Peyer's patch (tissue), 4 donors: ENCODE measurements around the gene SCML1.
A peak's percentile ranks its signal among the peaks of the same experiment; 100 is the strongest.

ENCODE experiments used
- CTCF ChIP-seq, 6 experiments: fragments of 450-650 bp in 4 of 6; fragments of 200-600 bp in 2 of 6; sonication (generic) in 1 of 6; IDR thresholded peaks; one replicate each; pipeline ENCODE4 v1.5.1; 2017 to 2019; ENCODE audit warnings: antibody characterized with exemption in 6 of 6, mild to moderate bottlenecking in 3 of 6, moderate library complexity in 1 of 6
- POLR2A ChIP-seq, 2 donors: fragments of 450-650 bp; IDR thresholded peaks; one replicate each; pipeline ENCODE4 v1.5.1; 2017; ENCODE audit warnings: antibody characterized with exemption in 2 of 2, mild to moderate bottlenecking in 2 of 2, moderate library complexity in 2 of 2

- TF ChIP-seq POLR2A (IDR thresholded peaks at IDR 0.05) (no peak), CTCF (IDR thresholded peaks at IDR 0.05) (peak in 4 of 6 experiments; percentile 7 to 48 (median 24))
These were observed 7.7 kb downstream of the SCML1 start for GRCh38 chrX:17744896-17745523.
